ENCODE data around the gene CHCHD3. TPM values are rescaled to one million over a fixed set of nuclear protein-coding genes. Genes with fewer than 3 reads are reported as not detected.
"Not testable (repeated sequence)": the region's sequence is repeated elsewhere in the genome, so short reads cannot be mapped to it uniquely, and the experiment has no call there.

CHCHD3 gene
- total RNA-seq, 1 donor from 2014 or later = 20.5 TPM

GRCh38 chr7:132910657-132911056, 171.2 kb downstream of the CHCHD3 start:
- ATAC-seq (no peak), DNase-seq (ENCODE audit: low spot score) (no peak)

GRCh38 chr7:132907380-132907940, 174.4 kb downstream of the CHCHD3 start:
- DNase-seq (ENCODE audit: low spot score) = no peak
- ATAC-seq = no peak

GRCh38 chr7:132906193-132906835, 175.6 kb downstream of the CHCHD3 start:
- DNase-seq (ENCODE audit: low spot score) = no peak
- ATAC-seq = no peak

GRCh38 chr7:132905136-132905535, 176.8 kb downstream of the CHCHD3 start:
- ATAC-seq = not testable (repeated sequence)

GRCh38 chr7:132904209-132904608, 177.7 kb downstream of the CHCHD3 start:
- DNase-seq (ENCODE audit: low spot score) (no peak), ATAC-seq (no peak)

More at GRCh38 chr7:132905136-132905535, 176.8 kb downstream of the CHCHD3 start:
- not testable (repeated sequence) for DNase-seq (ENCODE audit: low spot score)

GRCh38 chr7:132902294-132902693, 179.6 kb downstream of the CHCHD3 start:
- ATAC-seq; DNase-seq (ENCODE audit: low spot score): not testable (repeated sequence)

GRCh38 chr7:132901241-132901640, 180.6 kb downstream of the CHCHD3 start:
- no peak for DNase-seq (ENCODE audit: low spot score)
- no peak for ATAC-seq

GRCh38 chr7:132899833-132900232, 182.1 kb downstream of the CHCHD3 start:
- ATAC-seq = peak; percentile 68
- no peak for DNase-seq (ENCODE audit: low spot score)

GRCh38 chr7:132898641-132899175, 183.2 kb downstream of the CHCHD3 start:
- ATAC-seq; DNase-seq (ENCODE audit: low spot score): not testable (repeated sequence)

GRCh38 chr7:132897093-132897687, 184.7 kb downstream of the CHCHD3 start:
- DNase-seq (ENCODE audit: low spot score) (no peak), ATAC-seq (no peak)

GRCh38 chr7:132895231-132895630, 186.7 kb downstream of the CHCHD3 start:
- ATAC-seq (no peak), DNase-seq (ENCODE audit: low spot score) (no peak)

GRCh38 chr7:132893560-132893959, 188.3 kb downstream of the CHCHD3 start:
- no peak for DNase-seq (ENCODE audit: low spot score)
- ATAC-seq = no peak

GRCh38 chr7:132892744-132893143, 189.1 kb downstream of the CHCHD3 start:
- DNase-seq (ENCODE audit: low spot score); ATAC-seq: not testable (repeated sequence)

GRCh38 chr7:132891554-132891953, 190.3 kb downstream of the CHCHD3 start:
- no peak for DNase-seq (ENCODE audit: low spot score)
- no peak for ATAC-seq

GRCh38 chr7:132882714-132883428, 199.0 kb downstream of the CHCHD3 start:
- no peak for DNase-seq (ENCODE audit: low spot score)
- ATAC-seq = no peak

- DNase-seq (ENCODE audit: low spot score) = no peak
Observed at GRCh38 chr7:132881317-132881716, 200.6 kb downstream of the CHCHD3 start.

GRCh38 chr7:132879579-132879978, 202.3 kb downstream of the CHCHD3 start:
- ATAC-seq = no peak

More at GRCh38 chr7:132881317-132881716, 200.6 kb downstream of the CHCHD3 start:
- ATAC-seq = no peak

GRCh38 chr7:132878204-132878919, 203.5 kb downstream of the CHCHD3 start:
- no peak for DNase-seq (ENCODE audit: low spot score)
- no peak for ATAC-seq

More at GRCh38 chr7:132879579-132879978, 202.3 kb downstream of the CHCHD3 start:
- no peak for DNase-seq (ENCODE audit: low spot score)

GRCh38 chr7:132877573-132877972, 204.3 kb downstream of the CHCHD3 start:
- ATAC-seq = no peak
- DNase-seq (ENCODE audit: low spot score) = no peak

- ATAC-seq = no peak
- no peak for DNase-seq (ENCODE audit: low spot score)
Observed at GRCh38 chr7:132876576-132876975, 205.3 kb downstream of the CHCHD3 start.

GRCh38 chr7:132872034-132872433, 209.9 kb downstream of the CHCHD3 start:
- no peak for ATAC-seq
- no peak for DNase-seq (ENCODE audit: low spot score)

Data from left lobe of liver (tissue), 2 donors.